ENCODE data around the gene PDGFRB. TPM values are rescaled to one million over a fixed set of nuclear protein-coding genes. Genes with fewer than 3 reads are reported as not detected.
A peak's percentile ranks its signal among the peaks of the same experiment; 100 is the strongest.

Gene PDGFRB
- total and polyA plus RNA-seq, 9 of the 15 experiments (the other 6 are each of a cell fraction or from before 2014, with no cell fraction given), result 0.01 to 1.5 (median 0.09) TPM; not detected in 3

DNA sequence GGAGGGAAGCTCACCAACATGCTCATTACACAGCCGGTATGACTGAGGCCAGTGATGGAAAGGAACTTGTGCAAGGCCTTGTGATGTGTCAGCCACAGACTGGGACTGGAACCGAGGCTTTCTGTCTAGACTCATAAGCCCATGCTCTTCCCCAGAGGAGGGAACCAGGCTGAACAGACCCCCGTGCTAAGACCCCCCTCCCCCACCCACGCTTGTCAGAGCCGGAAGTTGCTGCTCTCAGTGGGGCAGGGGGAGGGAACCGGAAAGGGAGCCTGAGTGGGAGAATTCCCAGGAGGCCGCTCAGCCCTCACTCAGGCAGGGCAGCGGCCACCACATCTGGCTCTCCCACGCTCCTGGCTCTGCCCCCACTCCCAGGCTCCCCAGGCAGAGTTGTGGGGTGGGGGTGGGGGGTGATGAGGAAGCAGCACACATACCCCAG lies 4.1 kb upstream of the PDGFRB start (continued):
- TF ChIP-seq, protein P1, sequence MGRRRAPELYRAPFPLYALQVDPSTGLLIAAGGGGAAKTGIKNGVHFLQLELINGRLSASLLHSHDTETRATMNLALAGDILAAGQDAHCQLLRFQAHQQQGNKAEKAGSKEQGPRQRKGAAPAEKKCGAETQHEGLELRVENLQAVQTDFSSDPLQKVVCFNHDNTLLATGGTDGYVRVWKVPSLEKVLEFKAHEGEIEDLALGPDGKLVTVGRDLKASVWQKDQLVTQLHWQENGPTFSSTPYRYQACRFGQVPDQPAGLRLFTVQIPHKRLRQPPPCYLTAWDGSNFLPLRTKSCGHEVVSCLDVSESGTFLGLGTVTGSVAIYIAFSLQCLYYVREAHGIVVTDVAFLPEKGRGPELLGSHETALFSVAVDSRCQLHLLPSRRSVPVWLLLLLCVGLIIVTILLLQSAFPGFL (CRISPR knock-in tag; IDR thresholded peaks at IDR 0.05), result no peak
- TF ChIP-seq PHB2 (IDR thresholded peaks at IDR 0.05; ENCODE audit: low read depth), result no peak
- TF ChIP-seq TAF15 (IDR thresholded peaks at IDR 0.05; ENCODE audit: low read depth, low read length), result no peak
- TF ChIP-seq, protein P2, sequence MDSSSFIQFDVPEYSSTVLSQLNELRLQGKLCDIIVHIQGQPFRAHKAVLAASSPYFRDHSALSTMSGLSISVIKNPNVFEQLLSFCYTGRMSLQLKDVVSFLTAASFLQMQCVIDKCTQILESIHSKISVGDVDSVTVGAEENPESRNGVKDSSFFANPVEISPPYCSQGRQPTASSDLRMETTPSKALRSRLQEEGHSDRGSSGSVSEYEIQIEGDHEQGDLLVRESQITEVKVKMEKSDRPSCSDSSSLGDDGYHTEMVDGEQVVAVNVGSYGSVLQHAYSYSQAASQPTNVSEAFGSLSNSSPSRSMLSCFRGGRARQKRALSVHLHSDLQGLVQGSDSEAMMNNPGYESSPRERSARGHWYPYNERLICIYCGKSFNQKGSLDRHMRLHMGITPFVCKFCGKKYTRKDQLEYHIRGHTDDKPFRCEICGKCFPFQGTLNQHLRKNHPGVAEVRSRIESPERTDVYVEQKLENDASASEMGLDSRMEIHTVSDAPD (CRISPR knock-in tag; IDR thresholded peaks at IDR 0.05), result no peak
- no peak for TF ChIP-seq KDM4B (IDR thresholded peaks at IDR 0.05; ENCODE audit: borderline replicate concordance in 2 of 2, low read depth in 1 of 2)
- TF ChIP-seq, protein P3, sequence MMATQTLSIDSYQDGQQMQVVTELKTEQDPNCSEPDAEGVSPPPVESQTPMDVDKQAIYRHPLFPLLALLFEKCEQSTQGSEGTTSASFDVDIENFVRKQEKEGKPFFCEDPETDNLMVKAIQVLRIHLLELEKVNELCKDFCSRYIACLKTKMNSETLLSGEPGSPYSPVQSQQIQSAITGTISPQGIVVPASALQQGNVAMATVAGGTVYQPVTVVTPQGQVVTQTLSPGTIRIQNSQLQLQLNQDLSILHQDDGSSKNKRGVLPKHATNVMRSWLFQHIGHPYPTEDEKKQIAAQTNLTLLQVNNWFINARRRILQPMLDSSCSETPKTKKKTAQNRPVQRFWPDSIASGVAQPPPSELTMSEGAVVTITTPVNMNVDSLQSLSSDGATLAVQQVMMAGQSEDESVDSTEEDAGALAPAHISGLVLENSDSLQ (IDR thresholded peaks at IDR 0.05), result no peak
- TF ChIP-seq, protein P4, sequence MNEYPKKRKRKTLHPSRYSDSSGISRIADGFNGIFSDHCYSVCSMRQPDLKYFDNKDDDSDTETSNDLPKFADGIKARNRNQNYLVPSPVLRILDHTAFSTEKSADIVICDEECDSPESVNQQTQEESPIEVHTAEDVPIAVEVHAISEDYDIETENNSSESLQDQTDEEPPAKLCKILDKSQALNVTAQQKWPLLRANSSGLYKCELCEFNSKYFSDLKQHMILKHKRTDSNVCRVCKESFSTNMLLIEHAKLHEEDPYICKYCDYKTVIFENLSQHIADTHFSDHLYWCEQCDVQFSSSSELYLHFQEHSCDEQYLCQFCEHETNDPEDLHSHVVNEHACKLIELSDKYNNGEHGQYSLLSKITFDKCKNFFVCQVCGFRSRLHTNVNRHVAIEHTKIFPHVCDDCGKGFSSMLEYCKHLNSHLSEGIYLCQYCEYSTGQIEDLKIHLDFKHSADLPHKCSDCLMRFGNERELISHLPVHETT (CRISPR knock-in tag; conservative IDR thresholded peaks at IDR 0.05 in 1 of 2, IDR thresholded peaks at IDR 0.05 in 1 of 2), result 0 out of 4 replicates have a peak, but pooled peaks of 1 of the 2 experiments have one; percentile 37
- no peak for TF ChIP-seq ZNF584 (CRISPR knock-in tag; IDR thresholded peaks at IDR 0.05; ENCODE audit: low read depth)
- TF ChIP-seq, protein P5, sequence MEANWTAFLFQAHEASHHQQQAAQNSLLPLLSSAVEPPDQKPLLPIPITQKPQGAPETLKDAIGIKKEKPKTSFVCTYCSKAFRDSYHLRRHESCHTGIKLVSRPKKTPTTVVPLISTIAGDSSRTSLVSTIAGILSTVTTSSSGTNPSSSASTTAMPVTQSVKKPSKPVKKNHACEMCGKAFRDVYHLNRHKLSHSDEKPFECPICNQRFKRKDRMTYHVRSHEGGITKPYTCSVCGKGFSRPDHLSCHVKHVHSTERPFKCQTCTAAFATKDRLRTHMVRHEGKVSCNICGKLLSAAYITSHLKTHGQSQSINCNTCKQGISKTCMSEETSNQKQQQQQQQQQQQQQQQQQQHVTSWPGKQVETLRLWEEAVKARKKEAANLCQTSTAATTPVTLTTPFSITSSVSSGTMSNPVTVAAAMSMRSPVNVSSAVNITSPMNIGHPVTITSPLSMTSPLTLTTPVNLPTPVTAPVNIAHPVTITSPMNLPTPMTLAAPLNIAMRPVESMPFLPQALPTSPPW (CRISPR knock-in tag; IDR thresholded peaks at IDR 0.05), result peak; percentile 76
- no peak for TF ChIP-seq ZNF263 (CRISPR knock-in tag; IDR thresholded peaks at IDR 0.05; ENCODE audit: borderline replicate concordance)
- TF ChIP-seq SP2 (IDR thresholded peaks at IDR 0.05; ENCODE audit: extremely low read depth, low read depth, low read length, poor library complexity, severe bottlenecking), result no peak
